ENCODE results near the gene TWNK.

GRCh38 chr10:100995181-100995580 is 7.8 kb downstream of the TWNK start:
- TF ChIP-seq CTCF (IDR thresholded peaks at IDR 0.05 in 4 of 5, conservative IDR thresholded peaks at IDR 0.05 in 1 of 5) (no peak), POLR2A (IDR thresholded peaks at IDR 0.05) (no peak)
